ENCODE data around the gene PPP1R12A. TPM values are rescaled to one million over a fixed set of nuclear protein-coding genes. Genes with fewer than 3 reads are reported as not detected.

The PPP1R12A gene
- total RNA-seq, 3 donors from 2014 or later = 63.7 to 253 (median 74.3) TPM

GRCh38 chr12:79775355-79776027 is 159.4 kb downstream of the PPP1R12A start:
- Histone ChIP-seq H3K36me3 (ENCODE audit: low read depth) (no peaks in the 10 kb centered on the region), H3K9me3 (no peaks in the 10 kb centered on the region), H3K4me1 (ENCODE audit: low read depth) (no peaks in the 10 kb centered on the region), H3K4me3 (no peak overlapping the region)
- ATAC-seq = no peak
- no peak for TF ChIP-seq CTCF (IDR thresholded peaks at IDR 0.05)
- intact Hi-C loops (cut with DNase I, micrococcal nuclease) = no loop called here
- no peak for DNase-seq

DNA sequence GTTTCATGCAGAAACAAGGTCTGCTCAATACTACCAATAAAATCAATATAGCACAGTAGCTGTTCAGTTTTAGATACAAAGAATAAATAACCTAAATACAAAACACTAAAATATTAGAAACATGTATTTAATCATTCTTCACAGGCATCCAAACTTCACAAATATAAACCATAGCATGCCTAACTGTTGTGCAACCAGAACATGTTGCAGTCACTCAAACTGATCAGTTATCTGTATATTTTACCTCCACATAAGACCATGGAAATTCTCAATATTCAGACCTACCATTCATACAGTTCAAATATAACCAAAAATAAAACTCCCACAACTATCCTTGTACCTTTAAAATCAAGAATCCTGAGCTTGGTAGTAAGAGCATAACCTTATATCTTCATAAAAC is 161.0 kb downstream of the PPP1R12A start:
- DNase-seq = no peak
- no peak for ATAC-seq
- intact Hi-C loops (cut with DNase I, micrococcal nuclease) = no loop called here
- H3K9me3 ChIP-seq = no peaks in the 10 kb centered on the region
- no peak for TF ChIP-seq CTCF (IDR thresholded peaks at IDR 0.05)
- no peaks in the 10 kb centered on the region for H3K4me1 ChIP-seq (ENCODE audit: low read depth)
- no peaks in the 10 kb centered on the region for H3K36me3 ChIP-seq (ENCODE audit: low read depth)
- no peak overlapping the region for H3K4me3 ChIP-seq

DNA sequence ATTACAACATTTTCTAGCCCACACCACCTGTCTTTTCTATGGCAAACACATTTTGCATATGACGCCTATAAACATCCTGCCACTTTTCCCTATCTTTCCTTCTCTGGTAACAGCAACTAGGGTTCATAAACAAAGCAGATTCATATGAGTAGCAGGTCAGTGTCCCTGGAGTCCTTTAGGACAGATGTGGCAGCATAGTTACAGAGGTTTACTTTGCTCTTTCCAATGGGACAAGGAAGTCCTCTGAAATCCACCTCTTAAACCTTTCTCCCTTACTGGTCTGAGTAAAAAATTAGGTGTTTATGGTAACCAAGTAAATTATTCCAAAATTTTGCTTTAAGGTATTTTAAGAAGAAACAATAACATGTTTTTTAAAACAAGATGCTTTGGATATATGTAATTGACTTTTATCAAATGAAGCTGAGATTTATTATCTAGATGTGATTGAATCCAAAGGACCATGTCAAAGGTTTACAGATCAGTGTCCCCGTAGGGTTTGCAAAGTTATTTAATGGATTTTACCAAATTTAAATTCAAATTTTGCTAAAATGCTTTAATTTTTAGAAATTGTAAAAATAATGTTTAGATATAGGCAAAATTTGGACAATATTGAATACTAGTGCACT is 164.9 kb downstream of the PPP1R12A start:
- H3K4me1 ChIP-seq (ENCODE audit: low read depth) = no peaks in the 10 kb centered on the region
- no peak for DNase-seq
- H3K4me3 ChIP-seq = no peak overlapping the region
- intact Hi-C loops (cut with DNase I, micrococcal nuclease) = no loop called here
- no peaks in the 10 kb centered on the region for H3K9me3 ChIP-seq
- TF ChIP-seq CTCF (IDR thresholded peaks at IDR 0.05) = no peak
- ATAC-seq = no peak
- H3K36me3 ChIP-seq (ENCODE audit: low read depth) = no peaks in the 10 kb centered on the region

- Histone ChIP-seq H3K9me3 (no peaks in the 10 kb centered on the region), H3K36me3 (ENCODE audit: low read depth) (no peaks in the 10 kb centered on the region), H3K4me1 (ENCODE audit: low read depth) (no peaks in the 10 kb centered on the region), H3K4me3 (no peak overlapping the region)
- TF ChIP-seq CTCF (IDR thresholded peaks at IDR 0.05) = no peak
- intact Hi-C loops (cut with DNase I, micrococcal nuclease) = no loop called here
- DNase-seq (no peak), ATAC-seq (no peak)
These were observed 165.6 kb downstream of the PPP1R12A start for GRCh38 chr12:79769189-79769859.

- intact Hi-C loops (cut with DNase I, micrococcal nuclease) = no loop called here
- Histone ChIP-seq H3K4me1 (ENCODE audit: low read depth) (no peaks in the 10 kb centered on the region), H3K4me3 (no peak overlapping the region), H3K9me3 (no peaks in the 10 kb centered on the region), H3K36me3 (ENCODE audit: low read depth) (no peaks in the 10 kb centered on the region)
- no peak for TF ChIP-seq CTCF (IDR thresholded peaks at IDR 0.05)
- peak; percentile 22 for ATAC-seq
- DNase-seq = no peak
These were observed 168.0 kb downstream of the PPP1R12A start for GRCh38 chr12:79766705-79767464.
